SU-DHL-6 (cell line): Measurements from ENCODE around the gene COL5A1.

ENCODE experiments used
- H2AFZ ChIP-seq: fragments of 200-600 bp; sonication (generic); 2 replicates; pipeline ENCODE4 v1.6.1; 2014; ENCODE audit warnings: low read depth, mild to moderate bottlenecking, moderate library complexity, mixed read lengths, antibody characterized with exemption, low read length; ENCODE audit not compliant: severe bottlenecking
- H3F3A ChIP-seq: fragments of 200-600 bp; shearing (Covaris generic); 2 replicates; pipeline ENCODE4 v1.6.0; 2016; ENCODE audit warnings: antibody characterized with exemption, mild to moderate bottlenecking; ENCODE audit not compliant: insufficient read depth
- H3K27ac ChIP-seq: fragments of 200-600 bp; sonication (generic); 2 replicates; pipeline ENCODE4 v1.5.1; 2016; ENCODE audit warnings: low read depth, mild to moderate bottlenecking, low read length, moderate library complexity, mixed read lengths
- H3K27me3 ChIP-seq: fragments of 200-600 bp; sonication (generic), shearing (Covaris generic); 2 replicates; pipeline ENCODE4 v1.6.0; 2014; ENCODE audit warnings: mild to moderate bottlenecking, low read length
- H3K36me3 ChIP-seq: fragments of 200-600 bp; sonication (generic); 2 replicates; pipeline ENCODE4 v1.6.1; 2014; ENCODE audit warnings: mild to moderate bottlenecking, low read length, mixed read lengths
- H3K4me2 ChIP-seq: fragments of 300-600, 200-600 bp; shearing (Covaris generic), sonication (generic); 2 replicates; pipeline ENCODE4 v1.6.0; 2014; ENCODE audit warnings: low read length, low read depth, mild to moderate bottlenecking; ENCODE audit not compliant: poor library complexity, severe bottlenecking
- H3K4me3 ChIP-seq: fragments of 200-600 bp; sonication (generic); 2 replicates; pipeline ENCODE4 v1.5.1; 2014; ENCODE audit warnings: antibody characterized with exemption, low read length, mild to moderate bottlenecking, mixed read lengths; ENCODE audit not compliant: insufficient read depth, poor library complexity, severe bottlenecking
- H3K79me2 ChIP-seq: fragments of 200-600 bp; sonication (generic); 2 replicates; pipeline ENCODE4 v1.6.1; 2014; ENCODE audit warnings: mild to moderate bottlenecking, low read length, moderate library complexity; ENCODE audit not compliant: insufficient read depth
- H3K9ac ChIP-seq: fragments of 200-600 bp; sonication (generic); 2 replicates; pipeline ENCODE4 v1.7.0; 2014; ENCODE audit warnings: mild to moderate bottlenecking, low read length
- H3K9me2 ChIP-seq: fragments of 200-600 bp; sonication (generic); replicated peaks from 2 replicates; pipeline ENCODE4 v1.6.1; 2014; ENCODE audit warnings: low read length; ENCODE audit not compliant: insufficient read depth
- H3K9me3 ChIP-seq: fragments of 200-600 bp; sonication (generic); 2 replicates; pipeline ENCODE4 v1.6.1; 2014; ENCODE audit warnings: low read length, mixed read lengths; ENCODE audit not compliant: insufficient read depth
- H4K20me1 ChIP-seq: fragments of 200-600 bp; sonication (generic); 2 replicates; pipeline ENCODE4 v1.6.1; 2014; ENCODE audit warnings: low read depth, mild to moderate bottlenecking, antibody characterized with exemption, low read length, moderate library complexity, mixed read lengths
- CTCF ChIP-seq: fragments of 200-600 bp; sonication (generic); IDR thresholded peaks from one replicate; pipeline ENCODE4 v1.5.1; 2017; ENCODE audit warnings: antibody characterized with exemption, mild to moderate bottlenecking, low read length, moderate library complexity; ENCODE audit not compliant: insufficient read depth, poor library complexity, severe bottlenecking
- EZH2phosphoT487 ChIP-seq: fragments of 200-600 bp; sonication (generic), shearing (Covaris generic); conservative IDR thresholded peaks from 2 replicates; pipeline ENCODE4 v1.6.1; 2018; ENCODE audit warnings: mild to moderate bottlenecking, antibody characterized with exemption, low read length, moderate library complexity, mixed read lengths

COL5A1 gene

GRCh38 chr9:134760750-134761420 lies 119.3 kb downstream of the COL5A1 start:
- Histone ChIP-seq H3K36me3 (no peaks in the 10 kb centered on the region), H3K9ac (no peak overlapping the region), H3K4me2 (no peak overlapping the region), H4K20me1 (no peaks in the 10 kb centered on the region), H3K79me2 (no peaks in the 10 kb centered on the region), H3F3A (no peaks in the 10 kb centered on the region), H3K27ac (no peak overlapping the region), H3K27me3 (no peaks in the 10 kb centered on the region), H3K4me3 (no peak overlapping the region), H2AFZ (no peak overlapping the region), H3K9me2 (no peaks in the 10 kb centered on the region), H3K9me3 (no peaks in the 10 kb centered on the region; the same call in 1 of the 2 replicates)
- TF ChIP-seq CTCF (no peak), EZH2phosphoT487 (no peak)

- Histone ChIP-seq H2AFZ (no peak overlapping the region), H3K27me3 (no peaks in the 10 kb centered on the region), H3K4me2 (no peak overlapping the region), H3K79me2 (no peaks in the 10 kb centered on the region), H3K4me3 (no peak overlapping the region), H3F3A (no peaks in the 10 kb centered on the region), H3K9me3 (no peaks in the 10 kb centered on the region; the same call in 1 of the 2 replicates), H4K20me1 (no peaks in the 10 kb centered on the region), H3K9me2 (no peaks in the 10 kb centered on the region), H3K27ac (no peak overlapping the region), H3K36me3 (no peaks in the 10 kb centered on the region), H3K9ac (no peak overlapping the region)
- TF ChIP-seq EZH2phosphoT487 (no peak), CTCF (no peak)
Measured at GRCh38 chr9:134764473-134765269, 123.1 kb downstream of the COL5A1 start.

- H2AFZ ChIP-seq = no peak overlapping the region
- H3K4me2 ChIP-seq = no peak overlapping the region
- no peak for TF ChIP-seq CTCF
- no peak for TF ChIP-seq EZH2phosphoT487
- no peaks in the 10 kb centered on the region for H3F3A ChIP-seq
- no peak overlapping the region for H3K27ac ChIP-seq
- no peaks in the 10 kb centered on the region for H3K9me3 ChIP-seq
- H3K79me2 ChIP-seq = no peaks in the 10 kb centered on the region
- H3K36me3 ChIP-seq = no peaks in the 10 kb centered on the region
- no peaks in the 10 kb centered on the region for H3K9me2 ChIP-seq
- H3K4me3 ChIP-seq = no peak overlapping the region
- H3K27me3 ChIP-seq = no peaks in the 10 kb centered on the region
- no peaks in the 10 kb centered on the region for H4K20me1 ChIP-seq
- H3K9ac ChIP-seq = no peak overlapping the region
Measured at GRCh38 chr9:134765785-134766184, 124.2 kb downstream of the COL5A1 start.
